CD14-positive monocyte (primary cell): Measurements from ENCODE around the gene TMED8. TPM values are rescaled to one million over a fixed set of nuclear protein-coding genes. Genes with fewer than 3 reads are reported as not detected.

ENCODE experiments used
- DNase-seq, 3 donors: peaks; one replicate each; pipeline ENCODE4 v3.0.0-alpha.2; 2011 to 2022
- H2AFZ ChIP-seq: 2 replicates; pipeline ENCODE4 v1.6.0; 2012; ENCODE audit warnings: mild to moderate bottlenecking, low read depth, low read length, inconsistent platforms; ENCODE audit not compliant: insufficient read depth, poor library complexity, severe bottlenecking
- H3K27ac ChIP-seq, 2 donors: 1 replicate in 1 of 2; 2 replicates in 1 of 2; pipeline ENCODE4 v1.5.1; 2012 to 2013; ENCODE audit warnings: low read length in 2 of 2, control low read depth in 1 of 2, inconsistent platforms in 1 of 2, low read depth in 1 of 2, mild to moderate bottlenecking in 1 of 2
- H3K27me3 ChIP-seq, 2 donors: one replicate each; pipeline versions ENCODE4 v1.6.0 to v1.6.1; 2011 to 2013; ENCODE audit warnings: low read length in 2 of 2; ENCODE audit not compliant: control insufficient read depth in 2 of 2, insufficient read depth in 2 of 2
- H3K36me3 ChIP-seq, 2 donors: replicated peaks in 1 of 2; 1 replicate in 1 of 2; 2 replicates in 1 of 2; pipeline versions ENCODE4 v1.5.1 to v1.6.1; 2012 to 2013; ENCODE audit warnings: low read length in 2 of 2, control low read depth in 1 of 2, inconsistent platforms in 1 of 2, mild to moderate bottlenecking in 1 of 2; ENCODE audit not compliant: insufficient read depth in 2 of 2, control insufficient read depth in 1 of 2
- H3K4me1 ChIP-seq, 2 donors: 1 replicate in 1 of 2; 2 replicates in 1 of 2; pipeline versions ENCODE4 v1.5.1 to v1.6.1; 2012 to 2013; ENCODE audit warnings: low read length in 2 of 2, control low read depth in 1 of 2, inconsistent platforms in 1 of 2, mild to moderate bottlenecking in 1 of 2, moderate library complexity in 1 of 2; ENCODE audit not compliant: insufficient read depth in 2 of 2, control insufficient read depth in 1 of 2
- H3K4me2 ChIP-seq: replicated peaks from 2 replicates; pipeline ENCODE3; 2012; ENCODE audit warnings: low read length, moderate library complexity, mild to moderate bottlenecking; ENCODE audit not compliant: poor library complexity, severe bottlenecking; ENCODE audit errors: extremely low read depth
- H3K4me3 ChIP-seq, 3 experiments: fragments of 200-600 bp in 1 of 3; sonication (generic) in 1 of 3; replicated peaks in 1 of 3; 1 replicate in 2 of 3; 2 replicates in 1 of 3; pipeline ENCODE4 v1.5.1; 2011 to 2013; ENCODE audit warnings: low read length in 3 of 3, mild to moderate bottlenecking in 3 of 3, control low read depth in 2 of 3, low read depth in 2 of 3, inconsistent platforms in 1 of 3, moderate library complexity in 1 of 3
- H3K79me2 ChIP-seq: 2 replicates; pipeline ENCODE4 v1.6.0; 2012; ENCODE audit warnings: mild to moderate bottlenecking, control low read depth, inconsistent platforms, low read length, moderate library complexity; ENCODE audit not compliant: insufficient read depth
- H3K9ac ChIP-seq: 2 replicates; pipeline ENCODE4 v1.6.0; 2017; ENCODE audit warnings: low read length, mild to moderate bottlenecking; ENCODE audit not compliant: insufficient read depth, poor library complexity, severe bottlenecking
- H3K9me3 ChIP-seq, 2 donors: replicated peaks in 1 of 2; 1 replicate in 1 of 2; 2 replicates in 1 of 2; pipeline versions ENCODE4 v1.5.1 to v1.6.1; 2012 to 2013; ENCODE audit warnings: low read length in 2 of 2, control low read depth in 1 of 2; ENCODE audit not compliant: control insufficient read depth in 1 of 2, insufficient read depth in 1 of 2
- H4K20me1 ChIP-seq: 2 replicates; pipeline ENCODE4 v1.6.0; 2012; ENCODE audit warnings: mild to moderate bottlenecking, low read length, control low read depth, moderate library complexity; ENCODE audit not compliant: insufficient read depth
- H3K27ac Mint-ChIP-seq, 7 donors: one replicate each; pipeline ENCODE4 v1.8.0; 2020; ENCODE audit warnings: mild to moderate bottlenecking in 7 of 7, mixed read lengths in 7 of 7, moderate library complexity in 6 of 7, inconsistent platforms in 2 of 7
- H3K27me3 Mint-ChIP-seq, 3 donors: one replicate each; pipeline ENCODE4 v1.8.0; 2021 to 2022; ENCODE audit warnings: low read depth in 3 of 3, mild to moderate bottlenecking in 3 of 3, mixed read lengths in 3 of 3, moderate library complexity in 3 of 3, inconsistent platforms in 1 of 3
- H3K36me3 Mint-ChIP-seq, 2 donors: one replicate each; pipeline ENCODE4 v1.8.0; 2020; ENCODE audit warnings: mixed read lengths in 2 of 2, inconsistent platforms in 1 of 2, mild to moderate bottlenecking in 1 of 2
- H3K4me1 Mint-ChIP-seq: one replicate; pipeline ENCODE4 v1.8.0; 2020; ENCODE audit warnings: mild to moderate bottlenecking, mixed read lengths
- H3K4me3 Mint-ChIP-seq, 2 donors: one replicate each; pipeline ENCODE4 v1.8.0; 2020; ENCODE audit warnings: mild to moderate bottlenecking in 2 of 2, mixed read lengths in 2 of 2, moderate library complexity in 1 of 2
- H3K9me3 Mint-ChIP-seq, 7 donors: one replicate each; pipeline ENCODE4 v1.8.0; 2020 to 2022; ENCODE audit warnings: mixed read lengths in 7 of 7, mild to moderate bottlenecking in 6 of 7, moderate library complexity in 6 of 7, inconsistent platforms in 2 of 7
- CTCF ChIP-seq: fragments of 200-600 bp; IDR thresholded peaks from one replicate; pipeline ENCODE4 v1.8.0; 2022; ENCODE audit warnings: antibody characterized with exemption, mild to moderate bottlenecking
- WGBS: methylation state at CpG from one replicate; pipeline ENCODE4 v1.1.5; 2013; ENCODE audit warnings: missing lambda C conversion rate; ENCODE audit not compliant: insufficient coverage; 5-methylcytosine and 5-hydroxymethylcytosine counted together
- intact Hi-C, 2 donors: fragments of 100-400 bp; cut with micrococcal nuclease; formaldehyde crosslinking; loops; one replicate each; pipeline versions ENCODE4 v1.15.0 to v1.15.1; 2023
- polyA plus RNA-seq, 3 donors: library from polyadenylated mRNA; depleted of rRNA in 1 of 3; unstranded in 2 of 3; stranded (reverse) in 1 of 3; fragments of 300-500 nt in 2 of 3; fragments of >200 nt in 1 of 3; fragmentation: Illumina TruSeq in 2 of 3; gene quantifications; 1 replicate in 2 of 3; 2 replicates in 1 of 3; pipeline ENCODE4 v1.2.3, GENCODE V29; 2012 to 2021

The TMED8 gene
- polyA plus RNA-seq, 3 donors: 5.4 to 6.2 (median 6.1) TPM

GRCh38 chr14:77323571-77323970, 53.3 kb downstream of the TMED8 start:
- Histone ChIP-seq H3K79me2 (peaks cover 10% of the 10 kb centered on the region), H3K36me3 (no peaks in the 10 kb centered on the region), H3K4me1 (peaks cover 12 to 23% of the 10 kb centered on the region in 2 donors), H3K27me3 (no peaks in the 10 kb centered on the region), H4K20me1 (no peaks in the 10 kb centered on the region), H3K4me2 (no peak overlapping the region), H3K9me3 (no peaks in the 10 kb centered on the region), H3K9ac (no peak overlapping the region), H3K4me3 (no peak overlapping the region), H2AFZ (no peak overlapping the region), H3K27ac (no peak overlapping the region)
- peaks cover 19% of the 10 kb centered on the region for H3K4me1 Mint-ChIP-seq
- no peaks in the 10 kb centered on the region for H3K27me3 Mint-ChIP-seq
- TF ChIP-seq CTCF: no peak
- peaks cover 5 to 6% of the 10 kb centered on the region in 2 donors for H3K36me3 Mint-ChIP-seq
- no peak for DNase-seq
- no peak overlapping the region for H3K27ac Mint-ChIP-seq
- WGBS: 100% methylated on average over 4 of the region's 4 CpGs
- intact Hi-C loops: loop anchor here (5.0 to 10.0 kb wide), 3 partner anchors 54 to 449 kb away; partner anchors contain the start of genes SAMD15 (in 2 of the 2), TMED8 (in 2 of the 2), AHSA1 (in 1 of the 2) and VIPAS39 (in 1 of the 2)
- H3K9me3 Mint-ChIP-seq: no peaks in the 10 kb centered on the region
- no peak overlapping the region for H3K4me3 Mint-ChIP-seq

- TF ChIP-seq CTCF: no peak
- Mint-ChIP-seq H3K9me3 (no peaks in the 10 kb centered on the region), H3K36me3 (peaks cover 5 to 6% of the 10 kb centered on the region in 2 donors), H3K27me3 (no peaks in the 10 kb centered on the region), H3K4me3 (no peak overlapping the region), H3K27ac (no peak overlapping the region), H3K4me1 (peaks cover 19% of the 10 kb centered on the region)
- H3K9me3 ChIP-seq: no peaks in the 10 kb centered on the region
- H3K4me1 ChIP-seq: peaks cover 12 to 23% of the 10 kb centered on the region in 2 donors
- H3K27me3 ChIP-seq: no peaks in the 10 kb centered on the region
- H2AFZ ChIP-seq: no peak overlapping the region
- no peak overlapping the region for H3K9ac ChIP-seq
- no peak overlapping the region for H3K4me3 ChIP-seq
- no peaks in the 10 kb centered on the region for H3K36me3 ChIP-seq
- no peak for DNase-seq
- H4K20me1 ChIP-seq: no peaks in the 10 kb centered on the region
- 100% methylated on average over 2 of the region's 5 CpGs for WGBS
- peaks cover 10% of the 10 kb centered on the region for H3K79me2 ChIP-seq
- H3K4me2 ChIP-seq: no peak overlapping the region
- intact Hi-C loops: loop anchor here (5.0 to 10.0 kb wide), 3 partner anchors 54 to 448 kb away; partner anchors contain the start of genes SAMD15 (in 2 of the 2), TMED8 (in 2 of the 2), AHSA1 (in 1 of the 2) and VIPAS39 (in 1 of the 2)
- H3K27ac ChIP-seq: no peak overlapping the region
Observed at GRCh38 chr14:77322951-77323350, 53.9 kb downstream of the TMED8 start.
